GM18870 (cell line): Measurements from ENCODE around the gene XDH.

ENCODE experiments used
- ATAC-seq: cut with Tn5 transposase; IDR thresholded peaks from one replicate; pipeline ENCODE4 v1.9.1; 2021; ENCODE audit warnings: moderate library complexity; ENCODE audit not compliant: unreplicated experiment

Gene XDH

GRCh38 chr2:31404302-31404701, 10.2 kb downstream of the XDH start:
- ATAC-seq: no peak

GRCh38 chr2:31402388-31402787, 12.2 kb downstream of the XDH start:
- ATAC-seq: no peak

GRCh38 chr2:31401580-31401979, 13.0 kb downstream of the XDH start:
- ATAC-seq: no peak

GRCh38 chr2:31398881-31399280, 15.7 kb downstream of the XDH start:
- no peak for ATAC-seq

- ATAC-seq: no peak
Measured at GRCh38 chr2:31397094-31397493, 17.4 kb downstream of the XDH start.

- no peak for ATAC-seq
Measured at GRCh38 chr2:31390324-31390723, 24.2 kb downstream of the XDH start.

- no peak for ATAC-seq
Measured at GRCh38 chr2:31388736-31389135, 25.8 kb downstream of the XDH start.

- no peak for ATAC-seq
Measured at GRCh38 chr2:31387850-31388249, 26.7 kb downstream of the XDH start.

- ATAC-seq: no peak
Measured at GRCh38 chr2:31386648-31387047, 27.9 kb downstream of the XDH start.

GRCh38 chr2:31386172-31386571, 28.4 kb downstream of the XDH start:
- no peak for ATAC-seq

GRCh38 chr2:31384771-31385276, 29.7 kb downstream of the XDH start:
- ATAC-seq: no peak

- peak; percentile 63 for ATAC-seq
Measured at GRCh38 chr2:31384351-31384750, 30.2 kb downstream of the XDH start.

- ATAC-seq: no peak
Measured at GRCh38 chr2:31383471-31384153, 30.9 kb downstream of the XDH start.

GRCh38 chr2:31382452-31383120, 32.0 kb downstream of the XDH start:
- no peak for ATAC-seq

- ATAC-seq: no peak
Measured at GRCh38 chr2:31381601-31382000, 32.9 kb downstream of the XDH start.

- ATAC-seq: no peak
Measured at GRCh38 chr2:31380243-31380642, 34.3 kb downstream of the XDH start.

- ATAC-seq: no peak
Measured at GRCh38 chr2:31379747-31380146, 34.8 kb downstream of the XDH start.

GRCh38 chr2:31378791-31379501, 35.6 kb downstream of the XDH start:
- no peak for ATAC-seq

GRCh38 chr2:31378389-31378788, 36.2 kb downstream of the XDH start:
- no peak for ATAC-seq

- ATAC-seq: no peak
Measured at GRCh38 chr2:31373127-31373526, 41.4 kb downstream of the XDH start.

- ATAC-seq: no peak
Measured at GRCh38 chr2:31372097-31372496, 42.4 kb downstream of the XDH start.

GRCh38 chr2:31371691-31372090, 42.9 kb downstream of the XDH start:
- no peak for ATAC-seq
